ENCODE data around the gene DNAJC7.

DNA sequence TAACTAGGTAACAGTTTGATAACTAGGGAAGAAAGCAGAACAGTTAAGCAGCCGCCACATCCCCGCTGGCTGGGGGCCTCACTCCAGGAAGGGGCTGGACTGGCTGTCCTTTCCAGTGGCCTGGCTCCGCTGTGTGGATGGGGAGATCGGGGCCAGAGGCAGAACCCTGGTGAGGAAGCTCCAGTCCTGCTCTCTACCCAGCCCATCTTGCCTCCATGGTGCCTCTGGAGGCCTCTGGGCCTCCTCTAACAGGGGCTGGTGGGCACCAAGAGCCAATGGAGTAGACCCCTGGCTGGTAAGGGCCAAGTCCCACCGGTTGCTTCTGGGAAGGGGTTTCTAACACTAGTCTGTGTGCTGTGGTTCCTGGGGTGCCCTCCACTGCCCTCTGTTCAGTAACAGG lies 42.6 kb downstream of the DNAJC7 start:
- no peak for TF ChIP-seq POLR2A (IDR thresholded peaks at IDR 0.05)
- TF ChIP-seq CTCF (IDR thresholded peaks at IDR 0.05): no peak
